IgD-negative memory B cell (primary cell): ENCODE results near the gene SIPA1L3. TPM values are rescaled to one million over a fixed set of nuclear protein-coding genes. Genes with fewer than 3 reads are reported as not detected.

Experiments used
- H3K27ac Mint-ChIP-seq, 3 donors: one replicate each; pipeline ENCODE4 v1.8.0; 2020 to 2022; ENCODE audit warnings: mild to moderate bottlenecking in 3 of 3, mixed read lengths in 3 of 3, moderate library complexity in 1 of 3
- H3K27me3 Mint-ChIP-seq: one replicate; pipeline ENCODE4 v1.8.0; 2021; ENCODE audit warnings: mixed read lengths
- H3K36me3 Mint-ChIP-seq: one replicate; pipeline ENCODE4 v1.8.0; 2020; ENCODE audit warnings: mild to moderate bottlenecking, mixed read lengths
- H3K4me1 Mint-ChIP-seq, 3 donors: one replicate each; pipeline ENCODE4 v1.8.0; 2020 to 2022; ENCODE audit warnings: mixed read lengths in 3 of 3, mild to moderate bottlenecking in 1 of 3
- H3K4me3 Mint-ChIP-seq, 4 donors: one replicate each; pipeline ENCODE4 v1.8.0; 2020 to 2022; ENCODE audit warnings: mild to moderate bottlenecking in 4 of 4, mixed read lengths in 4 of 4, moderate library complexity in 3 of 4
- H3K9me3 Mint-ChIP-seq, 3 donors: one replicate each; pipeline ENCODE4 v1.8.0; 2020 to 2021; ENCODE audit warnings: mixed read lengths in 3 of 3, mild to moderate bottlenecking in 1 of 3
- polyA plus RNA-seq: library from polyadenylated mRNA; unstranded; fragments of 300-500 nt; fragmentation: Illumina TruSeq; gene quantifications from one replicate; pipeline ENCODE4 v1.2.3, GENCODE V29; 2021

Gene SIPA1L3
- polyA plus RNA-seq, 1 donor from 2014 or later, result 13.6 TPM

GRCh38 chr19:37928527-37929286 is 21.7 kb downstream of the SIPA1L3 start:
- peaks cover 35 to 61% (median 57%) of the 10 kb centered on the region in 3 donors for H3K4me1 Mint-ChIP-seq
- H3K27me3 Mint-ChIP-seq, result no peaks in the 10 kb centered on the region
- peak overlapping the region; percentile 47 to 89 (median 82) for H3K4me3 Mint-ChIP-seq
- peaks cover 0 to 2% (median 0%) of the 10 kb centered on the region in 3 donors for H3K9me3 Mint-ChIP-seq
- peaks cover 2% of the 10 kb centered on the region for H3K36me3 Mint-ChIP-seq
- H3K27ac Mint-ChIP-seq, result peak overlapping the region; percentile 77 to 99 (median 95)

GRCh38 chr19:37929355-37929923 is 22.4 kb downstream of the SIPA1L3 start:
- Mint-ChIP-seq H3K9me3 (peaks cover 0 to 2% (median 0%) of the 10 kb centered on the region in 3 donors), H3K4me3 (peak overlapping the region in 3 of 4 donors; percentile 21 to 87 (median 47)), H3K27me3 (no peaks in the 10 kb centered on the region), H3K27ac (peak overlapping the region in 2 of 3 donors; percentile 76 to 77), H3K36me3 (peaks cover 2% of the 10 kb centered on the region), H3K4me1 (peaks cover 42 to 66% (median 57%) of the 10 kb centered on the region in 3 donors)

- Mint-ChIP-seq H3K4me1 (peaks cover 43 to 61% (median 57%) of the 10 kb centered on the region in 3 donors), H3K36me3 (peaks cover under 1% of the 10 kb centered on the region)
Observed at GRCh38 chr19:37930416-37930815, 23.4 kb downstream of the SIPA1L3 start.

GRCh38 chr19:37931881-37932655 is 25.1 kb downstream of the SIPA1L3 start:
- H3K4me1 Mint-ChIP-seq, result peaks cover 36 to 53% (median 48%) of the 10 kb centered on the region in 3 donors
- H3K4me3 Mint-ChIP-seq, result peak overlapping the region; percentile 67 to 95 (median 85)
- H3K27ac Mint-ChIP-seq, result peak overlapping the region; percentile 83 to 96 (median 90)
- peaks cover 4% of the 10 kb centered on the region for H3K36me3 Mint-ChIP-seq
- H3K9me3 Mint-ChIP-seq, result no peaks in the 10 kb centered on the region
- no peaks in the 10 kb centered on the region for H3K27me3 Mint-ChIP-seq

More at GRCh38 chr19:37930416-37930815, 23.4 kb downstream of the SIPA1L3 start:
- Mint-ChIP-seq H3K27ac (peak overlapping the region; percentile 32 to 82 (median 76)), H3K27me3 (no peaks in the 10 kb centered on the region), H3K9me3 (no peaks in the 10 kb centered on the region), H3K4me3 (peak overlapping the region in 2 of 4 donors; percentile 14 to 27)

- H3K4me3 Mint-ChIP-seq, result peak overlapping the region; percentile 67 to 95 (median 85)
- H3K27ac Mint-ChIP-seq, result peak overlapping the region; percentile 83 to 96 (median 85)
- H3K4me1 Mint-ChIP-seq, result peaks cover 40 to 51% (median 46%) of the 10 kb centered on the region in 3 donors
- peaks cover 4% of the 10 kb centered on the region for H3K36me3 Mint-ChIP-seq
- no peaks in the 10 kb centered on the region for H3K9me3 Mint-ChIP-seq
- H3K27me3 Mint-ChIP-seq, result no peaks in the 10 kb centered on the region
Observed at GRCh38 chr19:37932985-37933936, 26.3 kb downstream of the SIPA1L3 start.

GRCh38 chr19:37933937-37934358 is 26.9 kb downstream of the SIPA1L3 start:
- peak overlapping the region; percentile 46 to 95 (median 78) for H3K4me3 Mint-ChIP-seq
- H3K4me1 Mint-ChIP-seq, result peaks cover 39 to 49% (median 45%) of the 10 kb centered on the region in 3 donors
- peaks cover 5% of the 10 kb centered on the region for H3K36me3 Mint-ChIP-seq
- H3K27ac Mint-ChIP-seq, result peak overlapping the region in 2 of 3 donors; percentile 83 to 85
- no peaks in the 10 kb centered on the region for H3K9me3 Mint-ChIP-seq
- H3K27me3 Mint-ChIP-seq, result no peaks in the 10 kb centered on the region

- H3K27ac Mint-ChIP-seq, result no peak overlapping the region
Observed at GRCh38 chr19:37935341-37935740, 28.3 kb downstream of the SIPA1L3 start.

GRCh38 chr19:37936166-37936565 is 29.2 kb downstream of the SIPA1L3 start:
- Mint-ChIP-seq H3K27ac (no peak overlapping the region), H3K9me3 (no peaks in the 10 kb centered on the region), H3K36me3 (peaks cover 5% of the 10 kb centered on the region), H3K27me3 (no peaks in the 10 kb centered on the region), H3K4me3 (no peak overlapping the region), H3K4me1 (peaks cover 35 to 55% (median 42%) of the 10 kb centered on the region in 3 donors)

More at GRCh38 chr19:37935341-37935740, 28.3 kb downstream of the SIPA1L3 start:
- Mint-ChIP-seq H3K4me3 (peak overlapping the region in 1 of 4 donors; percentile 52), H3K36me3 (peaks cover 5% of the 10 kb centered on the region), H3K4me1 (peaks cover 42 to 49% (median 44%) of the 10 kb centered on the region in 3 donors), H3K9me3 (no peaks in the 10 kb centered on the region), H3K27me3 (no peaks in the 10 kb centered on the region)

GRCh38 chr19:37936886-37937285 is 29.9 kb downstream of the SIPA1L3 start:
- Mint-ChIP-seq H3K27me3 (no peaks in the 10 kb centered on the region), H3K36me3 (peaks cover 6% of the 10 kb centered on the region), H3K4me3 (no peak overlapping the region), H3K9me3 (no peaks in the 10 kb centered on the region), H3K27ac (peak overlapping the region in 1 of 3 donors; percentile 31), H3K4me1 (peaks cover 32 to 58% (median 45%) of the 10 kb centered on the region in 3 donors)

GRCh38 chr19:37938353-37938752 is 31.3 kb downstream of the SIPA1L3 start:
- no peaks in the 10 kb centered on the region for H3K27me3 Mint-ChIP-seq
- H3K4me3 Mint-ChIP-seq, result peak overlapping the region in 2 of 4 donors; percentile 29 to 33
- peaks cover 26 to 52% (median 44%) of the 10 kb centered on the region in 3 donors for H3K4me1 Mint-ChIP-seq
- peaks cover 8% of the 10 kb centered on the region for H3K36me3 Mint-ChIP-seq
- no peaks in the 10 kb centered on the region for H3K9me3 Mint-ChIP-seq
- peak overlapping the region in 2 of 3 donors; percentile 89 to 93 for H3K27ac Mint-ChIP-seq

GRCh38 chr19:37941782-37942515 is 34.9 kb downstream of the SIPA1L3 start:
- Mint-ChIP-seq H3K4me1 (peaks cover 17 to 36% (median 33%) of the 10 kb centered on the region in 3 donors), H3K4me3 (no peak overlapping the region), H3K27ac (peak overlapping the region in 1 of 3 donors; percentile 13), H3K9me3 (no peaks in the 10 kb centered on the region), H3K36me3 (peaks cover 6% of the 10 kb centered on the region), H3K27me3 (no peaks in the 10 kb centered on the region)

- H3K27ac Mint-ChIP-seq, result peak overlapping the region in 1 of 3 donors; percentile 84
- H3K9me3 Mint-ChIP-seq, result no peaks in the 10 kb centered on the region
- H3K4me3 Mint-ChIP-seq, result no peak overlapping the region
- H3K4me1 Mint-ChIP-seq, result peaks cover 18 to 36% (median 35%) of the 10 kb centered on the region in 3 donors
- peaks cover 6% of the 10 kb centered on the region for H3K36me3 Mint-ChIP-seq
- no peaks in the 10 kb centered on the region for H3K27me3 Mint-ChIP-seq
Observed at GRCh38 chr19:37942516-37942902, 35.5 kb downstream of the SIPA1L3 start.

GRCh38 chr19:37943480-37943879 is 36.5 kb downstream of the SIPA1L3 start:
- peaks cover 6% of the 10 kb centered on the region for H3K36me3 Mint-ChIP-seq
- no peak overlapping the region for H3K4me3 Mint-ChIP-seq
- no peaks in the 10 kb centered on the region for H3K27me3 Mint-ChIP-seq
- peaks cover 15 to 33% (median 30%) of the 10 kb centered on the region in 3 donors for H3K4me1 Mint-ChIP-seq
- H3K27ac Mint-ChIP-seq, result peak overlapping the region in 1 of 3 donors; percentile 84
- no peaks in the 10 kb centered on the region for H3K9me3 Mint-ChIP-seq
